Liver (tissue), 3 donors: Measurements from ENCODE around the gene NECTIN1.

Experiments used
- GABPA ChIP-seq, 2 donors: IDR thresholded peaks in 1 of 2; conservative IDR thresholded peaks in 1 of 2; 2 replicates each; pipeline ENCODE4 v1.6.1; 2016; ENCODE audit warnings: antibody characterized with exemption in 2 of 2, mild to moderate bottlenecking in 1 of 2, moderate library complexity in 1 of 2
- HNF4A ChIP-seq, 2 donors: conservative IDR thresholded peaks; 2 replicates each; pipeline ENCODE4 v1.6.1; 2016; ENCODE audit warnings: antibody characterized with exemption in 2 of 2, mild to moderate bottlenecking in 2 of 2
- HNF4G ChIP-seq: IDR thresholded peaks from 2 replicates; pipeline ENCODE4 v1.6.1; 2016; ENCODE audit warnings: antibody characterized with exemption
- NR2F2 ChIP-seq: IDR thresholded peaks from 2 replicates; pipeline ENCODE4 v1.6.1; 2016; ENCODE audit warnings: antibody characterized with exemption
- SP1 ChIP-seq: IDR thresholded peaks from 2 replicates; pipeline ENCODE4 v1.6.1; 2018; ENCODE audit warnings: antibody characterized with exemption, mild to moderate bottlenecking
- TAF1 ChIP-seq: conservative IDR thresholded peaks from 2 replicates; pipeline ENCODE4 v1.6.1; 2016; ENCODE audit warnings: antibody characterized with exemption, mild to moderate bottlenecking
- YY1 ChIP-seq: IDR thresholded peaks from 2 replicates; pipeline ENCODE4 v1.6.1; 2016; ENCODE audit warnings: antibody characterized with exemption, mild to moderate bottlenecking
- TF ChIP-seq, protein P1 (sequence below): fragments of 150-350 bp; IDR thresholded peaks from 2 replicates; pipeline ENCODE4 v1.5.1; 2017; ENCODE audit warnings: improper control_type of control experiment, low read depth, low read length; ENCODE audit not compliant: missing input control
- TF ChIP-seq, protein P2 (sequence below): IDR thresholded peaks from 2 replicates; pipeline ENCODE4 v1.6.1; 2016; ENCODE audit warnings: antibody characterized with exemption
- TF ChIP-seq, protein P3 (sequence below): IDR thresholded peaks from 2 replicates; pipeline ENCODE4 v1.6.1; 2016; ENCODE audit warnings: antibody characterized with exemption
- TF ChIP-seq, protein P4 (sequence below): IDR thresholded peaks from 2 replicates; pipeline ENCODE4 v1.6.1; 2016; ENCODE audit warnings: antibody characterized with exemption, mild to moderate bottlenecking
- donor health status: healthy.
- donor health status: healthy.

DNA sequence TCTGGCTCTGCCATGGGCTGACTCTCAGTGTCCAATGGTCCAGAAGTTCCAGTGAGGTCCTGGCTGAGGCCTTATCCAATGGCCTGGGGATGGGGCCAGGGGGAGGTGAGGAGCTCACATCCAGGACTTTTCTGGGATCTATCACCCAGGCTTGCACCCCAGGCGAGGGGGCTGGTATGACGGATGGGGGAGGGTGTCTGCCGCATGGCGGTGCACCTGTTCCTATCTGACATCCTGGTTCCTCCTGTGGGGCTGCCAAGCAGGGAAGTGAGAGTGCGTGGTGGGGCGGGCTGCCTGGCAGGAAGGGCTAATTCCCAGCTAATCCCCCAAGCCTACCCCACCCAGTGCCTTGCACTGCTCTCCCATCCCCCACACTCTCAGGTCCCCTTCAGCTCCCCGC, 102.1 kb downstream of the NECTIN1 start:
- no peak for TF ChIP-seq TAF1
- TF ChIP-seq, protein P1, sequence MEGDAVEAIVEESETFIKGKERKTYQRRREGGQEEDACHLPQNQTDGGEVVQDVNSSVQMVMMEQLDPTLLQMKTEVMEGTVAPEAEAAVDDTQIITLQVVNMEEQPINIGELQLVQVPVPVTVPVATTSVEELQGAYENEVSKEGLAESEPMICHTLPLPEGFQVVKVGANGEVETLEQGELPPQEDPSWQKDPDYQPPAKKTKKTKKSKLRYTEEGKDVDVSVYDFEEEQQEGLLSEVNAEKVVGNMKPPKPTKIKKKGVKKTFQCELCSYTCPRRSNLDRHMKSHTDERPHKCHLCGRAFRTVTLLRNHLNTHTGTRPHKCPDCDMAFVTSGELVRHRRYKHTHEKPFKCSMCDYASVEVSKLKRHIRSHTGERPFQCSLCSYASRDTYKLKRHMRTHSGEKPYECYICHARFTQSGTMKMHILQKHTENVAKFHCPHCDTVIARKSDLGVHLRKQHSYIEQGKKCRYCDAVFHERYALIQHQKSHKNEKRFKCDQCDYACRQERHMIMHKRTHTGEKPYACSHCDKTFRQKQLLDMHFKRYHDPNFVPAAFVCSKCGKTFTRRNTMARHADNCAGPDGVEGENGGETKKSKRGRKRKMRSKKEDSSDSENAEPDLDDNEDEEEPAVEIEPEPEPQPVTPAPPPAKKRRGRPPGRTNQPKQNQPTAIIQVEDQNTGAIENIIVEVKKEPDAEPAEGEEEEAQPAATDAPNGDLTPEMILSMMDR = no peak
- no peak for TF ChIP-seq HNF4A (conservative IDR thresholded peaks at IDR 0.05)
- TF ChIP-seq, protein P2, sequence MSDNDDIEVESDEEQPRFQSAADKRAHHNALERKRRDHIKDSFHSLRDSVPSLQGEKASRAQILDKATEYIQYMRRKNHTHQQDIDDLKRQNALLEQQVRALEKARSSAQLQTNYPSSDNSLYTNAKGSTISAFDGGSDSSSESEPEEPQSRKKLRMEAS = no peak
- TF ChIP-seq SP1 = no peak
- TF ChIP-seq, protein P3, sequence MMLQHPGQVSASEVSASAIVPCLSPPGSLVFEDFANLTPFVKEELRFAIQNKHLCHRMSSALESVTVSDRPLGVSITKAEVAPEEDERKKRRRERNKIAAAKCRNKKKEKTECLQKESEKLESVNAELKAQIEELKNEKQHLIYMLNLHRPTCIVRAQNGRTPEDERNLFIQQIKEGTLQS = no peak
- TF ChIP-seq, protein P4, sequence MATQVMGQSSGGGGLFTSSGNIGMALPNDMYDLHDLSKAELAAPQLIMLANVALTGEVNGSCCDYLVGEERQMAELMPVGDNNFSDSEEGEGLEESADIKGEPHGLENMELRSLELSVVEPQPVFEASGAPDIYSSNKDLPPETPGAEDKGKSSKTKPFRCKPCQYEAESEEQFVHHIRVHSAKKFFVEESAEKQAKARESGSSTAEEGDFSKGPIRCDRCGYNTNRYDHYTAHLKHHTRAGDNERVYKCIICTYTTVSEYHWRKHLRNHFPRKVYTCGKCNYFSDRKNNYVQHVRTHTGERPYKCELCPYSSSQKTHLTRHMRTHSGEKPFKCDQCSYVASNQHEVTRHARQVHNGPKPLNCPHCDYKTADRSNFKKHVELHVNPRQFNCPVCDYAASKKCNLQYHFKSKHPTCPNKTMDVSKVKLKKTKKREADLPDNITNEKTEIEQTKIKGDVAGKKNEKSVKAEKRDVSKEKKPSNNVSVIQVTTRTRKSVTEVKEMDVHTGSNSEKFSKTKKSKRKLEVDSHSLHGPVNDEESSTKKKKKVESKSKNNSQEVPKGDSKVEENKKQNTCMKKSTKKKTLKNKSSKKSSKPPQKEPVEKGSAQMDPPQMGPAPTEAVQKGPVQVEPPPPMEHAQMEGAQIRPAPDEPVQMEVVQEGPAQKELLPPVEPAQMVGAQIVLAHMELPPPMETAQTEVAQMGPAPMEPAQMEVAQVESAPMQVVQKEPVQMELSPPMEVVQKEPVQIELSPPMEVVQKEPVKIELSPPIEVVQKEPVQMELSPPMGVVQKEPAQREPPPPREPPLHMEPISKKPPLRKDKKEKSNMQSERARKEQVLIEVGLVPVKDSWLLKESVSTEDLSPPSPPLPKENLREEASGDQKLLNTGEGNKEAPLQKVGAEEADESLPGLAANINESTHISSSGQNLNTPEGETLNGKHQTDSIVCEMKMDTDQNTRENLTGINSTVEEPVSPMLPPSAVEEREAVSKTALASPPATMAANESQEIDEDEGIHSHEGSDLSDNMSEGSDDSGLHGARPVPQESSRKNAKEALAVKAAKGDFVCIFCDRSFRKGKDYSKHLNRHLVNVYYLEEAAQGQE = no peak
- TF ChIP-seq YY1 = no peak
- no peak for TF ChIP-seq GABPA (IDR thresholded peaks at IDR 0.05 in 1 of 2, conservative IDR thresholded peaks at IDR 0.05 in 1 of 2)
- no peak for TF ChIP-seq NR2F2
- TF ChIP-seq HNF4G = no peak
